ENCODE results near the gene SDK2.

- no peak for TF ChIP-seq POLR2A (IDR thresholded peaks at IDR 0.05)
- no peak for TF ChIP-seq CTCF (IDR thresholded peaks at IDR 0.05)
- no peak for TF ChIP-seq EP300 (IDR thresholded peaks at IDR 0.05)
Observed at GRCh38 chr17:73489991-73490390, 154.3 kb downstream of the SDK2 start.

Data from ovary (tissue), 3 donors.